DOHH2 (cell line): Measurements from ENCODE around the gene AGBL1.

ENCODE experiments used
- EZH2phosphoT487 ChIP-seq: fragments of 200-600 bp; sonication (generic); IDR thresholded peaks from 2 replicates; pipeline ENCODE4 v1.6.1; 2017; ENCODE audit warnings: borderline replicate concordance, mild to moderate bottlenecking, antibody characterized with exemption, low read length, moderate library complexity, mixed read lengths
- TF ChIP-seq, protein P1 (sequence below): fragments of 200-600 bp; sonication (generic); IDR thresholded peaks from one replicate; pipeline ENCODE4 v1.5.1; 2014; ENCODE audit warnings: antibody characterized with exemption, mild to moderate bottlenecking, low read depth, low read length; ENCODE audit not compliant: poor library complexity, severe bottlenecking

DNA sequence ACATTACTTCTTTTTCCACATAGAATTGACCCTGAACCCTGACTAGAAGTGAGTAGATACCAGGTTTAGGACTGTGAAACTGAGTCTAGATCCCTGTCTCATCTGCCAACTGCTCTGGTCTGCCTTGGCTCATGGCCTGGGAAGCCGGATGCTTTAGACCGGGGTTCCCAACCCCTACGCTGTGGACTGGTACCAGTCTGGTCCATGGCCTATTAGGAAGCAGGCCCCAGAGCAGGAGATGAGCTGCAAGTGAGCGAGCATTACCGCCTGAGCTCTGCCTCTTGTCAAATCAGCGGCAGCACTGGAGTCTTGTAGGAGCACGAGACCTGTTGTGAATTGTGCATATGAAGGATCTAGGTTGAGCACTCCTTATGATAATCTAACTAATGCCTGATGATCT is 734.2 kb downstream of the AGBL1 start:
- TF ChIP-seq, protein P1, sequence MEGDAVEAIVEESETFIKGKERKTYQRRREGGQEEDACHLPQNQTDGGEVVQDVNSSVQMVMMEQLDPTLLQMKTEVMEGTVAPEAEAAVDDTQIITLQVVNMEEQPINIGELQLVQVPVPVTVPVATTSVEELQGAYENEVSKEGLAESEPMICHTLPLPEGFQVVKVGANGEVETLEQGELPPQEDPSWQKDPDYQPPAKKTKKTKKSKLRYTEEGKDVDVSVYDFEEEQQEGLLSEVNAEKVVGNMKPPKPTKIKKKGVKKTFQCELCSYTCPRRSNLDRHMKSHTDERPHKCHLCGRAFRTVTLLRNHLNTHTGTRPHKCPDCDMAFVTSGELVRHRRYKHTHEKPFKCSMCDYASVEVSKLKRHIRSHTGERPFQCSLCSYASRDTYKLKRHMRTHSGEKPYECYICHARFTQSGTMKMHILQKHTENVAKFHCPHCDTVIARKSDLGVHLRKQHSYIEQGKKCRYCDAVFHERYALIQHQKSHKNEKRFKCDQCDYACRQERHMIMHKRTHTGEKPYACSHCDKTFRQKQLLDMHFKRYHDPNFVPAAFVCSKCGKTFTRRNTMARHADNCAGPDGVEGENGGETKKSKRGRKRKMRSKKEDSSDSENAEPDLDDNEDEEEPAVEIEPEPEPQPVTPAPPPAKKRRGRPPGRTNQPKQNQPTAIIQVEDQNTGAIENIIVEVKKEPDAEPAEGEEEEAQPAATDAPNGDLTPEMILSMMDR, result no peak
- no peak for TF ChIP-seq EZH2phosphoT487
